Measurements from ENCODE around the gene LILRB3. TPM values are rescaled to one million over a fixed set of nuclear protein-coding genes. Genes with fewer than 3 reads are reported as not detected.
"Not testable (repeated sequence)": the region's sequence is repeated elsewhere in the genome, so short reads cannot be mapped to it uniquely, and the experiment has no call there.

The LILRB3 gene
- 1 to 10 TPM in 1 of 2 donors, under 1 TPM in 1; 0.44 to 4.1 TPM for total RNA-seq

GRCh38 chr19:54222474-54223276, at the start of gene LILRB3:
TSS of gene LILRB3 (minus strand) at chr19:54223007. CDS start at chr19:54222976, 31 bp downstream.
- H3K9ac ChIP-seq (ENCODE audit: low read depth in 2 of 2, low read length in 2 of 2); H3K4me3 ChIP-seq; intact Hi-C loops (cut with DNase I); DNase-seq; H3K4me1 ChIP-seq; H3K27ac ChIP-seq; H3K36me3 ChIP-seq; H3K27me3 ChIP-seq; H3K9me3 ChIP-seq: not testable (repeated sequence)

GRCh38 chr19:54272181-54272580, 49.4 kb upstream of the LILRB3 start:
- DNase-seq; H3K4me1 ChIP-seq; H3K27me3 ChIP-seq; H3K9me3 ChIP-seq; intact Hi-C loops (cut with DNase I); H3K27ac ChIP-seq; H3K4me3 ChIP-seq; H3K9ac ChIP-seq (ENCODE audit: low read depth in 2 of 2, low read length in 2 of 2); H3K36me3 ChIP-seq: not testable (repeated sequence)

GRCh38 chr19:54271587-54271986, 48.8 kb upstream of the LILRB3 start:
- DNase-seq; H3K4me3 ChIP-seq; intact Hi-C loops (cut with DNase I); H3K9ac ChIP-seq (ENCODE audit: low read depth in 2 of 2, low read length in 2 of 2); H3K4me1 ChIP-seq; H3K36me3 ChIP-seq; H3K27me3 ChIP-seq; H3K9me3 ChIP-seq: not testable (repeated sequence)
- peak overlapping the region; percentile 40 for H3K27ac ChIP-seq

- Histone ChIP-seq H3K36me3 (no peaks in the 10 kb centered on the region), H3K9me3 (no peaks in the 10 kb centered on the region), H3K9ac (ENCODE audit: low read depth in 2 of 2, low read length in 2 of 2) (no peak overlapping the region), H3K4me3 (no peak overlapping the region), H3K4me1 (no peaks in the 10 kb centered on the region), H3K27me3 (no peaks in the 10 kb centered on the region), H3K27ac (peak overlapping the region; percentile 40)
- no peak for TF ChIP-seq CTCF (IDR thresholded peaks at IDR 0.05)
- DNase-seq = no peak
- intact Hi-C loops (cut with DNase I) = no loop called here
Measured at GRCh38 chr19:54271106-54271505, 48.3 kb upstream of the LILRB3 start.

- Histone ChIP-seq H3K36me3 (no peaks in the 10 kb centered on the region), H3K4me3 (no peak overlapping the region), H3K4me1 (no peaks in the 10 kb centered on the region), H3K27me3 (no peaks in the 10 kb centered on the region), H3K9ac (ENCODE audit: low read depth in 2 of 2, low read length in 2 of 2) (no peak overlapping the region), H3K27ac (no peak overlapping the region), H3K9me3 (no peaks in the 10 kb centered on the region)
- no peak for TF ChIP-seq CTCF (IDR thresholded peaks at IDR 0.05)
- intact Hi-C loops (cut with DNase I) = no loop called here
- DNase-seq = no peak
Measured at GRCh38 chr19:54268936-54269335, 46.1 kb upstream of the LILRB3 start.

- Histone ChIP-seq H3K4me3 (no peak overlapping the region), H3K36me3 (no peaks in the 10 kb centered on the region), H3K27me3 (no peaks in the 10 kb centered on the region), H3K4me1 (no peaks in the 10 kb centered on the region), H3K9me3 (no peaks in the 10 kb centered on the region), H3K9ac (ENCODE audit: low read depth in 2 of 2, low read length in 2 of 2) (no peak overlapping the region), H3K27ac (no peak overlapping the region)
- peak; percentile 72 for TF ChIP-seq CTCF (IDR thresholded peaks at IDR 0.05)
- intact Hi-C loops (cut with DNase I) = no loop called here
- DNase-seq = peak; percentile 78
Measured at GRCh38 chr19:54266133-54266532, 43.3 kb upstream of the LILRB3 start.

GRCh38 chr19:54262470-54262869, 39.7 kb upstream of the LILRB3 start:
- no peak overlapping the region for H3K27ac ChIP-seq
- H3K9ac ChIP-seq (ENCODE audit: low read depth in 2 of 2, low read length in 2 of 2) = no peak overlapping the region
- no peak for TF ChIP-seq CTCF (IDR thresholded peaks at IDR 0.05)
- H3K36me3 ChIP-seq = no peaks in the 10 kb centered on the region
- peaks cover 3% of the 10 kb centered on the region for H3K27me3 ChIP-seq
- DNase-seq = no peak
- intact Hi-C loops (cut with DNase I) = no loop called here
- no peaks in the 10 kb centered on the region for H3K9me3 ChIP-seq
- H3K4me3 ChIP-seq = no peak overlapping the region
- no peaks in the 10 kb centered on the region for H3K4me1 ChIP-seq

Measured in colonic mucosa (tissue), 4 donors.